Panc1 (cell line): ENCODE results near the gene GMPPB. TPM values are rescaled to one million over a fixed set of nuclear protein-coding genes. Genes with fewer than 3 reads are reported as not detected.
A peak's percentile ranks its signal among the peaks of the same experiment; 100 is the strongest.

Experiments used
- ATAC-seq: fragments of 200-7000 bp; cut with Tn5 transposase; 2 replicates; pipeline ENCODE4 v1.9.1; 2020; ENCODE audit warnings: mild to moderate bottlenecking, moderate library complexity
- BruUV-seq: library from RNA; stranded (reverse); fragments of 400-500 nt; replicated peaks from 2 replicates; lab custom pipeline; 2021; lab: Mats Ljungman, UMichigan
- CTCF ChIA-PET: fragments of 300-600 bp; sonication (Branson Sonifier 250); formaldehyde crosslinking; loops from one replicate; lab custom pipeline; 2022; ENCODE audit warnings: antibody characterized with exemption; lab: Charles Lee
- POLR2A ChIA-PET: fragments of 300-600 bp; sonication (Branson Sonifier 250); formaldehyde crosslinking; loops from one replicate; lab custom pipeline; 2022; ENCODE audit warnings: antibody characterized with exemption; lab: Charles Lee
- DNase-seq: peaks from one replicate; pipeline ENCODE4 v3.0.0-alpha.2; 2010; ENCODE audit warnings: low read depth, low spot score
- H3K27ac ChIP-seq: 2 replicates; pipeline ENCODE4 v1.5.1; 2011; ENCODE audit warnings: mild to moderate bottlenecking, low read length, inconsistent platforms
- H3K27me3 ChIP-seq: fragments of 200-500 bp; sonication (Bioruptor generic); 2 replicates; pipeline ENCODE4 v1.6.0; 2014; ENCODE audit warnings: low read length, inconsistent platforms; ENCODE audit not compliant: control insufficient read depth, insufficient read depth
- H3K36me3 ChIP-seq: fragments of 200-500 bp; sonication (Bioruptor generic); 2 replicates; pipeline ENCODE4 v1.5.1; 2014; ENCODE audit warnings: inconsistent platforms, mild to moderate bottlenecking, low read length, moderate library complexity; ENCODE audit not compliant: control insufficient read depth, insufficient read depth
- H3K4me1 ChIP-seq: 2 replicates; pipeline ENCODE4 v1.5.1; 2011; ENCODE audit warnings: inconsistent platforms, mild to moderate bottlenecking, low read length, moderate library complexity; ENCODE audit not compliant: control insufficient read depth, insufficient read depth
- H3K4me3 ChIP-seq, 2 experiments: 2 replicates each; pipeline ENCODE4 v1.5.1; 2011 to 2012; ENCODE audit warnings: low read depth in 2 of 2, low read length in 2 of 2, mild to moderate bottlenecking in 2 of 2, inconsistent platforms in 1 of 2, moderate library complexity in 1 of 2
- H3K9me3 ChIP-seq: fragments of 200-500 bp; sonication (Bioruptor generic); 2 replicates; pipeline ENCODE4 v1.5.1; 2014; ENCODE audit warnings: low read depth, mild to moderate bottlenecking, inconsistent platforms, low read length, moderate library complexity; ENCODE audit not compliant: control insufficient read depth, insufficient read depth
- CTCF ChIP-seq: fragments of 450-650 bp; IDR thresholded peaks from 2 replicates; pipeline ENCODE4 v1.5.1; 2017; ENCODE audit warnings: mild to moderate bottlenecking
- POLR2AphosphoS5 ChIP-seq: IDR thresholded peaks from 2 replicates; pipeline ENCODE4 v1.6.1; 2012; ENCODE audit warnings: mild to moderate bottlenecking, low read depth, low read length, moderate library complexity
- REST ChIP-seq, 2 experiments: IDR thresholded peaks; 2 replicates each; pipeline ENCODE4 v1.6.1; 2011 to 2012; ENCODE audit warnings: low read depth in 2 of 2, control low read depth in 1 of 2, low read length in 1 of 2, mild to moderate bottlenecking in 1 of 2, moderate library complexity in 1 of 2; ENCODE audit not compliant: insufficient read depth in 1 of 2
- SIN3A ChIP-seq: IDR thresholded peaks from 2 replicates; pipeline ENCODE4 v1.6.1; 2012; ENCODE audit warnings: low read depth, mild to moderate bottlenecking, low read length, moderate library complexity, borderline replicate concordance; ENCODE audit not compliant: insufficient read depth
- TCF7L2 ChIP-seq: IDR thresholded peaks from 2 replicates; pipeline ENCODE4 v1.6.1; 2011; ENCODE audit warnings: mild to moderate bottlenecking, low read depth, low read length, inconsistent platforms
- in situ Hi-C: cut with HindIII; loops from 2 replicates; pipeline ENCODE4 v1.10.0; 2016; ENCODE audit warnings: low sequenced_read_pairs, low pct_unique_long_range_greater_than_20kb
- intact Hi-C: fragments of 100-400 bp; cut with micrococcal nuclease; formaldehyde crosslinking; loops from one replicate; pipeline ENCODE4 v1.10.0; 2022; ENCODE audit not compliant: unreplicated experiment
- total RNA-seq: library from RNA; stranded (reverse); gene quantifications from one replicate; pipeline ENCODE4 v1.2.1, GENCODE V29; 2021; ENCODE audit not compliant: unreplicated experiment

Gene GMPPB
- total RNA-seq, 1 experiment from 2014 or later: 28.4 TPM

GRCh38 chr3:49724586-49724985 lies 835 bp upstream of the GMPPB start:
- ChIA-PET CTCF (no interaction called here), POLR2A (no interaction called here)
- Histone ChIP-seq H3K9me3 (no peaks in the 10 kb centered on the region), H3K4me1 (peaks cover 16% of the 10 kb centered on the region), H3K27me3 (no peaks in the 10 kb centered on the region), H3K36me3 (peaks cover 3% of the 10 kb centered on the region), H3K4me3 (peak overlapping the region; percentile 59 to 89), H3K27ac (peak overlapping the region; percentile 90)
- no TSS peak for BruUV-seq
- no peak for ATAC-seq
- intact Hi-C loops (no loop called here), in situ Hi-C loops (no loop called here)
- no peak for DNase-seq
- TF ChIP-seq CTCF (no peak), REST (IDR thresholded peaks at IDR 0.05; ENCODE audit: insufficient read depth in 1 of 2, low read depth in 2 of 2, low read length in 1 of 2) (no peak)

- in situ Hi-C loops: no loop called here
- BruUV-seq: no TSS peak
- Histone ChIP-seq H3K9me3 (no peaks in the 10 kb centered on the region), H3K4me1 (peaks cover 16% of the 10 kb centered on the region), H3K27ac (peak overlapping the region; percentile 82), H3K36me3 (peaks cover 3% of the 10 kb centered on the region), H3K27me3 (no peaks in the 10 kb centered on the region), H3K4me3 (peak overlapping the region; percentile 72 to 89)
- ATAC-seq (peak; percentile 18; the same call in 1 of the 2 replicates), DNase-seq (no peak)
- TF ChIP-seq REST (IDR thresholded peaks at IDR 0.05; ENCODE audit: insufficient read depth in 1 of 2, low read depth in 2 of 2, low read length in 1 of 2) (no peak), TCF7L2 (no peak), POLR2AphosphoS5 (no peak), SIN3A (no peak; the same call in 1 of the 2 replicates), CTCF (no peak)
- ChIA-PET CTCF (interaction anchor here (0.6 to 0.7 kb wide), 2 partner anchors 26 to 118 kb away, joined by 3 to 6 read pairs; no protein-coding TSS in a partner anchor), POLR2A (no interaction called here)
- intact Hi-C loops: no loop called here
These were observed 489 bp downstream of the GMPPB start for GRCh38 chr3:49723296-49723627.
